GM23338 (cell line): ENCODE data around the gene GRIK2. TPM values are rescaled to one million over a fixed set of nuclear protein-coding genes. Genes with fewer than 3 reads are reported as not detected.

Source experiments
- ATAC-seq: fragments of 200-7000 bp; cut with Tn5 transposase; 3 replicates; pipeline ENCODE4 v1.9.1; 2020
- DNase-seq: peaks from one replicate; pipeline ENCODE4 v3.0.0-alpha.2; 2015; ENCODE audit warnings: low spot score
- H2AFZ ChIP-seq: fragments of 200-600 bp; sonication (generic); 2 replicates; pipeline ENCODE4 v1.8.0; 2016; ENCODE audit warnings: antibody characterized with exemption, mild to moderate bottlenecking, moderate library complexity
- H3F3A ChIP-seq: fragments of 200-600 bp; sonication (generic); replicated peaks from 2 replicates; pipeline ENCODE4 v1.8.0; 2017; ENCODE audit warnings: antibody characterized with exemption, mixed run types, low read depth
- H3K27ac ChIP-seq: fragments of 200-600 bp; sonication (generic); 2 replicates; pipeline ENCODE4 v1.6.1; 2016; ENCODE audit warnings: low read depth
- H3K27me3 ChIP-seq: fragments of 200-600 bp; sonication (generic); 2 replicates; pipeline ENCODE4 v1.8.0; 2016; ENCODE audit warnings: mild to moderate bottlenecking, mixed run types, moderate library complexity; ENCODE audit not compliant: insufficient read depth
- H3K36me3 ChIP-seq: fragments of 200-600 bp; sonication (generic); 2 replicates; pipeline ENCODE4 v1.8.0; 2016; ENCODE audit warnings: mild to moderate bottlenecking; ENCODE audit not compliant: insufficient read depth
- H3K4me1 ChIP-seq: fragments of 200-600 bp; sonication (generic); 2 replicates; pipeline ENCODE4 v1.8.0; 2016; ENCODE audit warnings: mild to moderate bottlenecking, moderate library complexity; ENCODE audit not compliant: insufficient read depth
- H3K4me2 ChIP-seq: fragments of 200-600 bp; sonication (generic); 2 replicates; pipeline ENCODE4 v1.7.1; 2017; ENCODE audit warnings: mixed run types
- H3K4me3 ChIP-seq: fragments of 200-600 bp; sonication (generic); 2 replicates; pipeline ENCODE4 v1.6.1; 2016; ENCODE audit warnings: mixed run types
- H3K79me2 ChIP-seq: fragments of 200-600 bp; sonication (generic); replicated peaks from 2 replicates; pipeline ENCODE4 v1.8.0; 2017; ENCODE audit warnings: mild to moderate bottlenecking; ENCODE audit not compliant: insufficient read depth
- H3K9me2 ChIP-seq: fragments of 200-600 bp; sonication (generic); 2 replicates; pipeline ENCODE4 v1.8.0; 2017; ENCODE audit not compliant: insufficient read depth
- H4K20me1 ChIP-seq: fragments of 200-600 bp; sonication (generic); replicated peaks from 2 replicates; pipeline ENCODE4 v1.8.0; 2017; ENCODE audit warnings: mild to moderate bottlenecking; ENCODE audit not compliant: insufficient read depth
- H3K27ac Mint-ChIP-seq: 2 replicates; pipeline ENCODE4 v1.8.0; 2020; ENCODE audit warnings: inconsistent platforms, mild to moderate bottlenecking, moderate library complexity, mixed read lengths
- H3K27me3 Mint-ChIP-seq: 3 replicates; pipeline ENCODE4 v1.8.0; 2022; ENCODE audit warnings: low read depth, mild to moderate bottlenecking, moderate library complexity, mixed read lengths, inconsistent platforms; ENCODE audit not compliant: insufficient read depth, poor library complexity
- H3K36me3 Mint-ChIP-seq: 3 replicates; pipeline ENCODE4 v1.8.0; 2021; ENCODE audit warnings: low read depth, mild to moderate bottlenecking, inconsistent platforms, moderate library complexity, mixed read lengths
- H3K4me1 Mint-ChIP-seq: 3 replicates; pipeline ENCODE4 v1.8.0; 2020; ENCODE audit warnings: mild to moderate bottlenecking, inconsistent platforms, mixed read lengths
- H3K4me3 Mint-ChIP-seq: 3 replicates; pipeline ENCODE4 v1.8.0; 2021; ENCODE audit warnings: moderate library complexity, mild to moderate bottlenecking, inconsistent platforms, mixed read lengths
- H3K9me3 Mint-ChIP-seq: 3 replicates; pipeline ENCODE4 v1.8.0; 2020; ENCODE audit warnings: moderate library complexity, mild to moderate bottlenecking, inconsistent platforms, mixed read lengths
- CREB1 ChIP-seq: fragments of 250-450 bp; sonication (Bioruptor Pico); IDR thresholded peaks from 2 replicates; pipeline ENCODE4 v1.5.0; 2020; ENCODE audit warnings: low read depth, mild to moderate bottlenecking, moderate library complexity
- CTCF ChIP-seq, 2 experiments: fragments of 200-600 bp in 1 of 2; sonication (generic) in 1 of 2; conservative IDR thresholded peaks; 2 replicates each; pipeline versions ENCODE4 v1.5.1 to v1.6.1; 2016 to 2017; ENCODE audit warnings: antibody characterized with exemption in 2 of 2, low read depth in 2 of 2, mild to moderate bottlenecking in 2 of 2, moderate library complexity in 1 of 2
- ETS1 ChIP-seq: IDR thresholded peaks from 2 replicates; pipeline ENCODE4 v1.6.1; 2016; ENCODE audit warnings: antibody characterized with exemption
- EZH2 ChIP-seq: fragments of 200-600 bp; sonication (generic); IDR thresholded peaks from one replicate; pipeline ENCODE4 v1.8.0; 2017; ENCODE audit warnings: antibody characterized with exemption, mild to moderate bottlenecking, low read depth; ENCODE audit not compliant: unreplicated experiment
- EZH2phosphoT487 ChIP-seq: fragments of 200-600 bp; sonication (generic); IDR thresholded peaks from one replicate; pipeline ENCODE4 v1.8.1; 2018; ENCODE audit warnings: antibody characterized with exemption; ENCODE audit not compliant: unreplicated experiment
- JUNB ChIP-seq: IDR thresholded peaks from one replicate; pipeline ENCODE4 v1.6.1; 2016; ENCODE audit warnings: antibody characterized with exemption; ENCODE audit not compliant: unreplicated experiment
- NANOG ChIP-seq: IDR thresholded peaks from 2 replicates; pipeline ENCODE4 v1.6.1; 2016; ENCODE audit warnings: antibody characterized with exemption, borderline replicate concordance
- POLR2AphosphoS5 ChIP-seq: IDR thresholded peaks from 2 replicates; pipeline ENCODE4 v1.6.1; 2016; ENCODE audit warnings: antibody characterized with exemption, low read depth
- REST ChIP-seq: IDR thresholded peaks from one replicate; pipeline ENCODE4 v1.6.1; 2018; ENCODE audit warnings: antibody characterized with exemption; ENCODE audit not compliant: unreplicated experiment
- ZNF114 ChIP-seq: fragments of 250-450 bp; sonication (Bioruptor Pico); IDR thresholded peaks from 2 replicates; pipeline ENCODE4 v1.5.0; 2020; ENCODE audit warnings: mild to moderate bottlenecking, moderate library complexity
- ZNF331 ChIP-seq: fragments of 250-450 bp; sonication (Bioruptor Pico); IDR thresholded peaks from 2 replicates; pipeline ENCODE4 v1.5.0; 2020; ENCODE audit warnings: low read depth, mild to moderate bottlenecking, moderate library complexity
- ZNF462 ChIP-seq: fragments of 250-450 bp; sonication (Bioruptor Pico); IDR thresholded peaks from 2 replicates; pipeline ENCODE4 v1.5.0; 2020; ENCODE audit warnings: mild to moderate bottlenecking, moderate library complexity
- polyA plus RNA-seq: library from polyadenylated mRNA; unstranded; fragments of >200 nt; fragmentation: Nextera tagmentation; extraction: Ambion mirVana; gene quantifications from 2 replicates; pipeline ENCODE4 v1.2.1, GENCODE V29; 2016
- total RNA-seq: library from RNA; depleted of rRNA; stranded (reverse); fragments of >200 nt; shearing (Covaris generic); gene quantifications from 2 replicates; pipeline ENCODE4 v1.2.3, GENCODE V29; 2014

GRIK2 gene
- total and polyA plus RNA-seq, 2 experiments from 2014 or later: 0.73 to 3.0 TPM

- no peak overlapping the region for H3K4me3 ChIP-seq
- DNase-seq (no peak), ATAC-seq (no peak)
- H3K4me1 ChIP-seq: no peaks in the 10 kb centered on the region; the same call in 1 of the 2 replicates
- no peak overlapping the region for H3K27ac ChIP-seq
- TF ChIP-seq ZNF114 (CRISPR knock-in tag): no peak
- TF ChIP-seq EZH2: no peak
- TF ChIP-seq ZNF331 (CRISPR knock-in tag): no peak
- TF ChIP-seq NANOG: no peak
- no peak for TF ChIP-seq ZNF462 (CRISPR knock-in tag)
- no peak for TF ChIP-seq POLR2AphosphoS5
- TF ChIP-seq EZH2phosphoT487: no peak
- no peak for TF ChIP-seq CREB1 (CRISPR knock-in tag)
- TF ChIP-seq ETS1: no peak
- no peak for TF ChIP-seq CTCF (conservative IDR thresholded peaks at IDR 0.05; ENCODE audit: low read depth in 2 of 2)
- TF ChIP-seq REST: no peak
- TF ChIP-seq JUNB: no peak
- H4K20me1 ChIP-seq: no peaks in the 10 kb centered on the region
- H3K9me2 ChIP-seq: no peaks in the 10 kb centered on the region
- Mint-ChIP-seq H3K4me1 (peaks cover 9% of the 10 kb centered on the region; the same call in 2 of the 3 replicates), H3K27ac (no peak overlapping the region), H3K36me3 (no peaks in the 10 kb centered on the region), H3K27me3 (peaks cover 2% of the 10 kb centered on the region), H3K9me3 (no peaks in the 10 kb centered on the region), H3K4me3 (no peak overlapping the region)
- H3K4me2 ChIP-seq: no peak overlapping the region
- no peaks in the 10 kb centered on the region for H3K36me3 ChIP-seq
- no peak overlapping the region for H2AFZ ChIP-seq
- no peaks in the 10 kb centered on the region for H3F3A ChIP-seq
- H3K79me2 ChIP-seq: no peaks in the 10 kb centered on the region
- no peaks in the 10 kb centered on the region for H3K27me3 ChIP-seq
Measured at GRCh38 chr6:101932704-101933103, 539.2 kb downstream of the GRIK2 start.
